Uterus (tissue), 2 donors: ENCODE data around the gene PAXIP1.

Source experiments
- POLR2A ChIP-seq, 2 donors: fragments of 450-650 bp; IDR thresholded peaks; one replicate each; pipeline ENCODE4 v1.6.1; 2016; ENCODE audit warnings: antibody characterized with exemption in 2 of 2, mild to moderate bottlenecking in 1 of 2, moderate library complexity in 1 of 2
- TF ChIP-seq, protein P1 (sequence below), 4 experiments: fragments of 200-600 bp in 2 of 4; fragments of 450-650 bp in 2 of 4; sonication (generic) in 2 of 4; IDR thresholded peaks; one replicate each; pipeline ENCODE4 v1.5.1; 2016 to 2019; ENCODE audit warnings: antibody characterized with exemption in 4 of 4, mild to moderate bottlenecking in 2 of 4, moderate library complexity in 1 of 4

DNA sequence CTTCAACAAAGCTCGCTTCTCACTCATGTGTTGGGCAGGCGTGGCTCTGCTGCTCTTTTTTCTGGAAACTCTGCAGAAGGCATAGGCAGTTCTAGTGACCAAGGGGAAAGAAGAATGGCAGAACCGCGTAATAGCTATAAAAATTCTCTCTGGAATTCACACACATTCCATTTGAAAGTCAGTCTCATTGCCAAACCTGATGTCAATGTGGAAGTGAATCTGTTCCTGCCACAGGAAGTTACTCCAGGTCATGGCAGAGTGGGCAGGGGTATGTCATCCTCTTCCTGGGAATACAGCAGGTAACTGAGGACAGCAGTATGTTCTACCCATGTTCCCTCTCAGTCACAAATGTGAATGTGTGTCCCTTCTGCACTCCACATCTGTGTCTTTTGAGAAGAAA lies 8.2 kb upstream of the PAXIP1 start:
- TF ChIP-seq, protein P1, sequence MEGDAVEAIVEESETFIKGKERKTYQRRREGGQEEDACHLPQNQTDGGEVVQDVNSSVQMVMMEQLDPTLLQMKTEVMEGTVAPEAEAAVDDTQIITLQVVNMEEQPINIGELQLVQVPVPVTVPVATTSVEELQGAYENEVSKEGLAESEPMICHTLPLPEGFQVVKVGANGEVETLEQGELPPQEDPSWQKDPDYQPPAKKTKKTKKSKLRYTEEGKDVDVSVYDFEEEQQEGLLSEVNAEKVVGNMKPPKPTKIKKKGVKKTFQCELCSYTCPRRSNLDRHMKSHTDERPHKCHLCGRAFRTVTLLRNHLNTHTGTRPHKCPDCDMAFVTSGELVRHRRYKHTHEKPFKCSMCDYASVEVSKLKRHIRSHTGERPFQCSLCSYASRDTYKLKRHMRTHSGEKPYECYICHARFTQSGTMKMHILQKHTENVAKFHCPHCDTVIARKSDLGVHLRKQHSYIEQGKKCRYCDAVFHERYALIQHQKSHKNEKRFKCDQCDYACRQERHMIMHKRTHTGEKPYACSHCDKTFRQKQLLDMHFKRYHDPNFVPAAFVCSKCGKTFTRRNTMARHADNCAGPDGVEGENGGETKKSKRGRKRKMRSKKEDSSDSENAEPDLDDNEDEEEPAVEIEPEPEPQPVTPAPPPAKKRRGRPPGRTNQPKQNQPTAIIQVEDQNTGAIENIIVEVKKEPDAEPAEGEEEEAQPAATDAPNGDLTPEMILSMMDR (IDR thresholded peaks at IDR 0.05) = no peak
- no peak for TF ChIP-seq POLR2A (IDR thresholded peaks at IDR 0.05)
